GM23338 (cell line): Measurements from ENCODE around the gene KANK4.

Experiments
- CREB1 ChIP-seq: fragments of 250-450 bp; sonication (Bioruptor Pico); IDR thresholded peaks from 2 replicates; pipeline ENCODE4 v1.5.0; 2020; ENCODE audit warnings: low read depth, mild to moderate bottlenecking, moderate library complexity
- EZH2 ChIP-seq: fragments of 200-600 bp; sonication (generic); IDR thresholded peaks from one replicate; pipeline ENCODE4 v1.8.0; 2017; ENCODE audit warnings: antibody characterized with exemption, mild to moderate bottlenecking, low read depth; ENCODE audit not compliant: unreplicated experiment
- EZH2phosphoT487 ChIP-seq: fragments of 200-600 bp; sonication (generic); IDR thresholded peaks from one replicate; pipeline ENCODE4 v1.8.1; 2018; ENCODE audit warnings: antibody characterized with exemption; ENCODE audit not compliant: unreplicated experiment
- JUNB ChIP-seq: IDR thresholded peaks from one replicate; pipeline ENCODE4 v1.6.1; 2016; ENCODE audit warnings: antibody characterized with exemption; ENCODE audit not compliant: unreplicated experiment
- NANOG ChIP-seq: IDR thresholded peaks from 2 replicates; pipeline ENCODE4 v1.6.1; 2016; ENCODE audit warnings: antibody characterized with exemption, borderline replicate concordance
- POLR2AphosphoS5 ChIP-seq: IDR thresholded peaks from 2 replicates; pipeline ENCODE4 v1.6.1; 2016; ENCODE audit warnings: antibody characterized with exemption, low read depth
- ZNF114 ChIP-seq: fragments of 250-450 bp; sonication (Bioruptor Pico); IDR thresholded peaks from 2 replicates; pipeline ENCODE4 v1.5.0; 2020; ENCODE audit warnings: mild to moderate bottlenecking, moderate library complexity
- TF ChIP-seq, protein P1 (sequence below), 2 experiments: fragments of 200-600 bp in 1 of 2; sonication (generic) in 1 of 2; conservative IDR thresholded peaks; 2 replicates each; pipeline versions ENCODE4 v1.5.1 to v1.6.1; 2016 to 2017; ENCODE audit warnings: antibody characterized with exemption in 2 of 2, low read depth in 2 of 2, mild to moderate bottlenecking in 2 of 2, moderate library complexity in 1 of 2
- TF ChIP-seq, protein P2 (sequence below): IDR thresholded peaks from one replicate; pipeline ENCODE4 v1.6.1; 2018; ENCODE audit warnings: antibody characterized with exemption; ENCODE audit not compliant: unreplicated experiment
- TF ChIP-seq, protein P3 (sequence below): IDR thresholded peaks from 2 replicates; pipeline ENCODE4 v1.6.1; 2016; ENCODE audit warnings: antibody characterized with exemption

DNA sequence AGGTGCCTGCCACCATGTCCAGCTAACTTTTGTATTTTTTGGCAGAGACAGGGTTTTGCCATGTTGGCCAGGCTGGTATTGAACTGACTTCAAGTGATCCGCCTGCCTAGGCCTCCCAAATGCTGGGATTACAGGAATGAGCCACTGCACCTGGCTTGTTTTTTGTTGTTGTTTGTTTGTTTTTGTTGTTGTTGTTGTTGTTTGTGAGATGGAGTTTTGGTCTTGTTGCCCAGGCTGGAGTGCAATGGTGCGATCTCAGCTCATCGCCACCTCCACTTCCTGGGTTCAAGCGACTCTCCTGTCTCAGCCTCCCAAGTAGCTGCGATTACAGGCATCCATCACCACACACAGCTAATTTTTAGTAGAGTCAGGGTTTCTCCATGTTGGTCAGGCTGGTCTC lies 131.7 kb downstream of the KANK4 start:
- TF ChIP-seq, protein P1, sequence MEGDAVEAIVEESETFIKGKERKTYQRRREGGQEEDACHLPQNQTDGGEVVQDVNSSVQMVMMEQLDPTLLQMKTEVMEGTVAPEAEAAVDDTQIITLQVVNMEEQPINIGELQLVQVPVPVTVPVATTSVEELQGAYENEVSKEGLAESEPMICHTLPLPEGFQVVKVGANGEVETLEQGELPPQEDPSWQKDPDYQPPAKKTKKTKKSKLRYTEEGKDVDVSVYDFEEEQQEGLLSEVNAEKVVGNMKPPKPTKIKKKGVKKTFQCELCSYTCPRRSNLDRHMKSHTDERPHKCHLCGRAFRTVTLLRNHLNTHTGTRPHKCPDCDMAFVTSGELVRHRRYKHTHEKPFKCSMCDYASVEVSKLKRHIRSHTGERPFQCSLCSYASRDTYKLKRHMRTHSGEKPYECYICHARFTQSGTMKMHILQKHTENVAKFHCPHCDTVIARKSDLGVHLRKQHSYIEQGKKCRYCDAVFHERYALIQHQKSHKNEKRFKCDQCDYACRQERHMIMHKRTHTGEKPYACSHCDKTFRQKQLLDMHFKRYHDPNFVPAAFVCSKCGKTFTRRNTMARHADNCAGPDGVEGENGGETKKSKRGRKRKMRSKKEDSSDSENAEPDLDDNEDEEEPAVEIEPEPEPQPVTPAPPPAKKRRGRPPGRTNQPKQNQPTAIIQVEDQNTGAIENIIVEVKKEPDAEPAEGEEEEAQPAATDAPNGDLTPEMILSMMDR (conservative IDR thresholded peaks at IDR 0.05; ENCODE audit: low read depth in 2 of 2) = no peak
- TF ChIP-seq, protein P2, sequence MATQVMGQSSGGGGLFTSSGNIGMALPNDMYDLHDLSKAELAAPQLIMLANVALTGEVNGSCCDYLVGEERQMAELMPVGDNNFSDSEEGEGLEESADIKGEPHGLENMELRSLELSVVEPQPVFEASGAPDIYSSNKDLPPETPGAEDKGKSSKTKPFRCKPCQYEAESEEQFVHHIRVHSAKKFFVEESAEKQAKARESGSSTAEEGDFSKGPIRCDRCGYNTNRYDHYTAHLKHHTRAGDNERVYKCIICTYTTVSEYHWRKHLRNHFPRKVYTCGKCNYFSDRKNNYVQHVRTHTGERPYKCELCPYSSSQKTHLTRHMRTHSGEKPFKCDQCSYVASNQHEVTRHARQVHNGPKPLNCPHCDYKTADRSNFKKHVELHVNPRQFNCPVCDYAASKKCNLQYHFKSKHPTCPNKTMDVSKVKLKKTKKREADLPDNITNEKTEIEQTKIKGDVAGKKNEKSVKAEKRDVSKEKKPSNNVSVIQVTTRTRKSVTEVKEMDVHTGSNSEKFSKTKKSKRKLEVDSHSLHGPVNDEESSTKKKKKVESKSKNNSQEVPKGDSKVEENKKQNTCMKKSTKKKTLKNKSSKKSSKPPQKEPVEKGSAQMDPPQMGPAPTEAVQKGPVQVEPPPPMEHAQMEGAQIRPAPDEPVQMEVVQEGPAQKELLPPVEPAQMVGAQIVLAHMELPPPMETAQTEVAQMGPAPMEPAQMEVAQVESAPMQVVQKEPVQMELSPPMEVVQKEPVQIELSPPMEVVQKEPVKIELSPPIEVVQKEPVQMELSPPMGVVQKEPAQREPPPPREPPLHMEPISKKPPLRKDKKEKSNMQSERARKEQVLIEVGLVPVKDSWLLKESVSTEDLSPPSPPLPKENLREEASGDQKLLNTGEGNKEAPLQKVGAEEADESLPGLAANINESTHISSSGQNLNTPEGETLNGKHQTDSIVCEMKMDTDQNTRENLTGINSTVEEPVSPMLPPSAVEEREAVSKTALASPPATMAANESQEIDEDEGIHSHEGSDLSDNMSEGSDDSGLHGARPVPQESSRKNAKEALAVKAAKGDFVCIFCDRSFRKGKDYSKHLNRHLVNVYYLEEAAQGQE = no peak
- no peak for TF ChIP-seq POLR2AphosphoS5
- TF ChIP-seq EZH2phosphoT487 = no peak
- no peak for TF ChIP-seq NANOG
- TF ChIP-seq EZH2 = no peak
- TF ChIP-seq JUNB = no peak
- TF ChIP-seq ZNF114 (CRISPR knock-in tag) = no peak
- TF ChIP-seq, protein P3, sequence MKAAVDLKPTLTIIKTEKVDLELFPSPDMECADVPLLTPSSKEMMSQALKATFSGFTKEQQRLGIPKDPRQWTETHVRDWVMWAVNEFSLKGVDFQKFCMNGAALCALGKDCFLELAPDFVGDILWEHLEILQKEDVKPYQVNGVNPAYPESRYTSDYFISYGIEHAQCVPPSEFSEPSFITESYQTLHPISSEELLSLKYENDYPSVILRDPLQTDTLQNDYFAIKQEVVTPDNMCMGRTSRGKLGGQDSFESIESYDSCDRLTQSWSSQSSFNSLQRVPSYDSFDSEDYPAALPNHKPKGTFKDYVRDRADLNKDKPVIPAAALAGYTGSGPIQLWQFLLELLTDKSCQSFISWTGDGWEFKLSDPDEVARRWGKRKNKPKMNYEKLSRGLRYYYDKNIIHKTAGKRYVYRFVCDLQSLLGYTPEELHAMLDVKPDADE = no peak
- no peak for TF ChIP-seq CREB1 (CRISPR knock-in tag)
